GM23338 (cell line): ENCODE results near the gene PCA3. TPM values are rescaled to one million over a fixed set of nuclear protein-coding genes. Genes with fewer than 3 reads are reported as not detected.

Experiments used
- ATAC-seq: fragments of 200-7000 bp; cut with Tn5 transposase; 3 replicates; pipeline ENCODE4 v1.9.1; 2020
- DNase-seq: peaks from one replicate; pipeline ENCODE4 v3.0.0-alpha.2; 2015; ENCODE audit warnings: low spot score
- H2AFZ ChIP-seq: fragments of 200-600 bp; sonication (generic); 2 replicates; pipeline ENCODE4 v1.8.0; 2016; ENCODE audit warnings: antibody characterized with exemption, mild to moderate bottlenecking, moderate library complexity
- H3F3A ChIP-seq: fragments of 200-600 bp; sonication (generic); replicated peaks from 2 replicates; pipeline ENCODE4 v1.8.0; 2017; ENCODE audit warnings: antibody characterized with exemption, mixed run types, low read depth
- H3K27ac ChIP-seq: fragments of 200-600 bp; sonication (generic); 2 replicates; pipeline ENCODE4 v1.6.1; 2016; ENCODE audit warnings: low read depth
- H3K27me3 ChIP-seq: fragments of 200-600 bp; sonication (generic); 2 replicates; pipeline ENCODE4 v1.8.0; 2016; ENCODE audit warnings: mild to moderate bottlenecking, mixed run types, moderate library complexity; ENCODE audit not compliant: insufficient read depth
- H3K36me3 ChIP-seq: fragments of 200-600 bp; sonication (generic); 2 replicates; pipeline ENCODE4 v1.8.0; 2016; ENCODE audit warnings: mild to moderate bottlenecking; ENCODE audit not compliant: insufficient read depth
- H3K4me1 ChIP-seq: fragments of 200-600 bp; sonication (generic); 2 replicates; pipeline ENCODE4 v1.8.0; 2016; ENCODE audit warnings: mild to moderate bottlenecking, moderate library complexity; ENCODE audit not compliant: insufficient read depth
- H3K4me2 ChIP-seq: fragments of 200-600 bp; sonication (generic); 2 replicates; pipeline ENCODE4 v1.7.1; 2017; ENCODE audit warnings: mixed run types
- H3K4me3 ChIP-seq: fragments of 200-600 bp; sonication (generic); 2 replicates; pipeline ENCODE4 v1.6.1; 2016; ENCODE audit warnings: mixed run types
- H3K79me2 ChIP-seq: fragments of 200-600 bp; sonication (generic); replicated peaks from 2 replicates; pipeline ENCODE4 v1.8.0; 2017; ENCODE audit warnings: mild to moderate bottlenecking; ENCODE audit not compliant: insufficient read depth
- H3K9me2 ChIP-seq: fragments of 200-600 bp; sonication (generic); 2 replicates; pipeline ENCODE4 v1.8.0; 2017; ENCODE audit not compliant: insufficient read depth
- H4K20me1 ChIP-seq: fragments of 200-600 bp; sonication (generic); replicated peaks from 2 replicates; pipeline ENCODE4 v1.8.0; 2017; ENCODE audit warnings: mild to moderate bottlenecking; ENCODE audit not compliant: insufficient read depth
- H3K27ac Mint-ChIP-seq: 2 replicates; pipeline ENCODE4 v1.8.0; 2020; ENCODE audit warnings: inconsistent platforms, mild to moderate bottlenecking, moderate library complexity, mixed read lengths
- H3K27me3 Mint-ChIP-seq: 3 replicates; pipeline ENCODE4 v1.8.0; 2022; ENCODE audit warnings: low read depth, mild to moderate bottlenecking, moderate library complexity, mixed read lengths, inconsistent platforms; ENCODE audit not compliant: insufficient read depth, poor library complexity
- H3K36me3 Mint-ChIP-seq: 3 replicates; pipeline ENCODE4 v1.8.0; 2021; ENCODE audit warnings: low read depth, mild to moderate bottlenecking, inconsistent platforms, moderate library complexity, mixed read lengths
- H3K4me1 Mint-ChIP-seq: 3 replicates; pipeline ENCODE4 v1.8.0; 2020; ENCODE audit warnings: mild to moderate bottlenecking, inconsistent platforms, mixed read lengths
- H3K4me3 Mint-ChIP-seq: 3 replicates; pipeline ENCODE4 v1.8.0; 2021; ENCODE audit warnings: moderate library complexity, mild to moderate bottlenecking, inconsistent platforms, mixed read lengths
- H3K9me3 Mint-ChIP-seq: 3 replicates; pipeline ENCODE4 v1.8.0; 2020; ENCODE audit warnings: moderate library complexity, mild to moderate bottlenecking, inconsistent platforms, mixed read lengths
- CREB1 ChIP-seq: fragments of 250-450 bp; sonication (Bioruptor Pico); IDR thresholded peaks from 2 replicates; pipeline ENCODE4 v1.5.0; 2020; ENCODE audit warnings: low read depth, mild to moderate bottlenecking, moderate library complexity
- ETS1 ChIP-seq: IDR thresholded peaks from 2 replicates; pipeline ENCODE4 v1.6.1; 2016; ENCODE audit warnings: antibody characterized with exemption
- EZH2 ChIP-seq: fragments of 200-600 bp; sonication (generic); IDR thresholded peaks from one replicate; pipeline ENCODE4 v1.8.0; 2017; ENCODE audit warnings: antibody characterized with exemption, mild to moderate bottlenecking, low read depth; ENCODE audit not compliant: unreplicated experiment
- EZH2phosphoT487 ChIP-seq: fragments of 200-600 bp; sonication (generic); IDR thresholded peaks from one replicate; pipeline ENCODE4 v1.8.1; 2018; ENCODE audit warnings: antibody characterized with exemption; ENCODE audit not compliant: unreplicated experiment
- JUNB ChIP-seq: IDR thresholded peaks from one replicate; pipeline ENCODE4 v1.6.1; 2016; ENCODE audit warnings: antibody characterized with exemption; ENCODE audit not compliant: unreplicated experiment
- NANOG ChIP-seq: IDR thresholded peaks from 2 replicates; pipeline ENCODE4 v1.6.1; 2016; ENCODE audit warnings: antibody characterized with exemption, borderline replicate concordance
- POLR2AphosphoS5 ChIP-seq: IDR thresholded peaks from 2 replicates; pipeline ENCODE4 v1.6.1; 2016; ENCODE audit warnings: antibody characterized with exemption, low read depth
- REST ChIP-seq: IDR thresholded peaks from one replicate; pipeline ENCODE4 v1.6.1; 2018; ENCODE audit warnings: antibody characterized with exemption; ENCODE audit not compliant: unreplicated experiment
- ZNF114 ChIP-seq: fragments of 250-450 bp; sonication (Bioruptor Pico); IDR thresholded peaks from 2 replicates; pipeline ENCODE4 v1.5.0; 2020; ENCODE audit warnings: mild to moderate bottlenecking, moderate library complexity
- ZNF462 ChIP-seq: fragments of 250-450 bp; sonication (Bioruptor Pico); IDR thresholded peaks from 2 replicates; pipeline ENCODE4 v1.5.0; 2020; ENCODE audit warnings: mild to moderate bottlenecking, moderate library complexity
- polyA plus RNA-seq: library from polyadenylated mRNA; unstranded; fragments of >200 nt; fragmentation: Nextera tagmentation; extraction: Ambion mirVana; gene quantifications from 2 replicates; pipeline ENCODE4 v1.2.1, GENCODE V29; 2016
- total RNA-seq: library from RNA; depleted of rRNA; stranded (reverse); fragments of >200 nt; shearing (Covaris generic); gene quantifications from 2 replicates; pipeline ENCODE4 v1.2.3, GENCODE V29; 2014

The PCA3 gene
- total and polyA plus RNA-seq, 2 experiments from 2014 or later: 0.28 to 0.76 TPM

- Histone ChIP-seq H3K36me3 (no peaks in the 10 kb centered on the region), H3K4me3 (no peak overlapping the region), H4K20me1 (no peaks in the 10 kb centered on the region), H3K4me1 (no peaks in the 10 kb centered on the region), H3K9me2 (no peaks in the 10 kb centered on the region), H3K79me2 (no peaks in the 10 kb centered on the region), H2AFZ (no peak overlapping the region), H3K27me3 (no peaks in the 10 kb centered on the region), H3F3A (no peaks in the 10 kb centered on the region), H3K4me2 (no peak overlapping the region), H3K27ac (no peak overlapping the region)
- Mint-ChIP-seq H3K4me3 (no peak overlapping the region), H3K9me3 (no peaks in the 10 kb centered on the region), H3K27ac (no peak overlapping the region), H3K4me1 (no peaks in the 10 kb centered on the region), H3K36me3 (no peaks in the 10 kb centered on the region; the same call in 2 of the 3 replicates), H3K27me3 (peaks cover 6% of the 10 kb centered on the region)
- DNase-seq (no peak), ATAC-seq (no peak)
- TF ChIP-seq NANOG: no peak
- no peak for TF ChIP-seq EZH2
- TF ChIP-seq ETS1: no peak
- no peak for TF ChIP-seq JUNB
- no peak for TF ChIP-seq POLR2AphosphoS5
- TF ChIP-seq EZH2phosphoT487: no peak
- TF ChIP-seq REST: no peak
- TF ChIP-seq CREB1: no peak
These were observed 23.4 kb downstream of the PCA3 start for GRCh38 chr9:76787677-76788076.

- no peaks in the 10 kb centered on the region for H3K79me2 ChIP-seq
- no peak overlapping the region for H3K4me3 ChIP-seq
- no peaks in the 10 kb centered on the region for H4K20me1 ChIP-seq
- no peaks in the 10 kb centered on the region for H3K36me3 ChIP-seq
- no peak overlapping the region for H3K4me3 Mint-ChIP-seq
- H3K27ac ChIP-seq: no peak overlapping the region
- H3K4me1 Mint-ChIP-seq: no peaks in the 10 kb centered on the region
- DNase-seq (no peak), ATAC-seq (no peak)
- peaks cover 5% of the 10 kb centered on the region for H3K27me3 Mint-ChIP-seq
- no peaks in the 10 kb centered on the region for H3F3A ChIP-seq
- no peak overlapping the region for H2AFZ ChIP-seq
- no peaks in the 10 kb centered on the region for H3K36me3 Mint-ChIP-seq
- no peak overlapping the region for H3K4me2 ChIP-seq
- H3K27me3 ChIP-seq: no peaks in the 10 kb centered on the region
- H3K9me2 ChIP-seq: no peaks in the 10 kb centered on the region
- no peaks in the 10 kb centered on the region for H3K4me1 ChIP-seq
- H3K27ac Mint-ChIP-seq: no peak overlapping the region
- no peaks in the 10 kb centered on the region for H3K9me3 Mint-ChIP-seq
- TF ChIP-seq POLR2AphosphoS5 (no peak), ZNF114 (no peak), NANOG (no peak), ZNF462 (CRISPR knock-in tag) (no peak), EZH2phosphoT487 (no peak)
These were observed 25.6 kb downstream of the PCA3 start for GRCh38 chr9:76789840-76790239.
